HepG2 (cell line): ENCODE measurements around the gene INO80B. TPM values are rescaled to one million over a fixed set of nuclear protein-coding genes. Genes with fewer than 3 reads are reported as not detected.
A peak's percentile ranks its signal among the peaks of the same experiment; 100 is the strongest.

Source experiments
- ARID4A ChIP-seq: sonication (generic); formaldehyde crosslinking; IDR thresholded peaks from 2 replicates; pipeline ENCODE4 v1.5.0; 2020; ENCODE audit warnings: mild to moderate bottlenecking, missing genetic modification reagents, borderline replicate concordance
- ARNT ChIP-seq: fragments of 450-650 bp; IDR thresholded peaks from 2 replicates; pipeline ENCODE4 v1.6.1; 2017
- CBX2 ChIP-seq, 2 experiments: fragments of 200-600 bp in 1 of 2; sonication (generic); formaldehyde crosslinking in 1 of 2; IDR thresholded peaks; 2 replicates each; pipeline versions ENCODE4 v1.7.0 to v1.8.1; 2018 to 2022; ENCODE audit warnings: low read depth in 2 of 2, low read length in 1 of 2, mild to moderate bottlenecking in 1 of 2, missing genetic modification reagents in 1 of 2
- CBX5 ChIP-seq: sonication (generic); formaldehyde crosslinking; IDR thresholded peaks from 2 replicates; pipeline ENCODE4 v1.4.0; 2020; ENCODE audit warnings: missing genetic modification reagents, borderline replicate concordance
- CEBPB ChIP-seq: IDR thresholded peaks from 2 replicates; pipeline ENCODE4 v1.6.1; 2011; ENCODE audit warnings: low read depth, low read length, improper control_type of control experiment, borderline replicate concordance
- ISX ChIP-seq: sonication (generic); formaldehyde crosslinking; conservative IDR thresholded peaks from 2 replicates; pipeline ENCODE4 v1.5.0; 2020; ENCODE audit warnings: missing genetic modification reagents
- KLF12 ChIP-seq: sonication (generic); formaldehyde crosslinking; IDR thresholded peaks from 2 replicates; pipeline ENCODE4 v1.4.0; 2020; ENCODE audit warnings: missing genetic modification reagents, borderline replicate concordance
- MIER3 ChIP-seq: IDR thresholded peaks from 2 replicates; pipeline ENCODE4 v1.6.1; 2016; ENCODE audit warnings: missing compliant biosample characterization, borderline replicate concordance
- NCOR1 ChIP-seq: fragments of 200-600 bp; sonication (generic); IDR thresholded peaks from 2 replicates; pipeline ENCODE4 v1.7.0; 2017; ENCODE audit warnings: antibody characterized with exemption, low read length, borderline replicate concordance
- PTBP1 ChIP-seq: fragments of 200-400 bp; formaldehyde crosslinking; IDR thresholded peaks from 2 replicates; pipeline ENCODE4 v1.6.1; 2018; ENCODE audit warnings: low read length, low read depth; ENCODE audit not compliant: poor library complexity, severe bottlenecking
- REL ChIP-seq: sonication (generic); formaldehyde crosslinking; conservative IDR thresholded peaks from 2 replicates; pipeline ENCODE4 v1.8.0; 2022; ENCODE audit warnings: mild to moderate bottlenecking, missing genetic modification reagents, moderate library complexity
- SKI ChIP-seq: fragments of 450-650 bp; IDR thresholded peaks from one replicate; pipeline ENCODE4 v1.6.1; 2018; ENCODE audit warnings: mild to moderate bottlenecking; ENCODE audit not compliant: partially characterized antibody
- SRSF9 ChIP-seq: fragments of 200-400 bp; formaldehyde crosslinking; IDR thresholded peaks from 2 replicates; pipeline ENCODE4 v1.6.1; 2018; ENCODE audit warnings: borderline replicate concordance, mild to moderate bottlenecking, low read depth, low read length; ENCODE audit not compliant: insufficient read depth, poor library complexity, severe bottlenecking
- TBX3 ChIP-seq: fragments of 450-650 bp; IDR thresholded peaks from 2 replicates; pipeline ENCODE4 v1.6.1; 2017; ENCODE audit warnings: antibody characterized with exemption, mild to moderate bottlenecking, inconsistent platforms, borderline replicate concordance
- TFDP2 ChIP-seq: sonication (generic); formaldehyde crosslinking; IDR thresholded peaks from 2 replicates; pipeline ENCODE4 v1.4.0; 2020; ENCODE audit warnings: missing genetic modification reagents
- ZBTB33 ChIP-seq: sonication (generic); formaldehyde crosslinking; IDR thresholded peaks from 2 replicates; pipeline ENCODE4 v1.4.0; 2020; ENCODE audit warnings: missing genetic modification reagents
- ZC3H13 ChIP-seq: sonication (generic); formaldehyde crosslinking; IDR thresholded peaks from 2 replicates; pipeline ENCODE4 v1.8.1; 2023; ENCODE audit warnings: mild to moderate bottlenecking, missing genetic modification reagents, moderate library complexity
- ZNF614 ChIP-seq: IDR thresholded peaks from 2 replicates; pipeline ENCODE4 v1.6.1; 2018; ENCODE audit warnings: missing biosample characterization, missing genetic modification reagents, inconsistent platforms, borderline replicate concordance
- polyA plus RNA-seq, 8 experiments: library from polyadenylated mRNA; depleted of rRNA in 3 of 8; stranded (reverse) in 7 of 8; unstranded in 1 of 8; fragments of >200 nt; fragmentation: Illumina TruSeq in 4 of 8; extraction: Trizol in 4 of 8; gene quantifications; 2 replicates each; pipeline versions ENCODE4 v1.2.1 to v1.2.3, GENCODE V29; 2011 to 2016; ENCODE audit warnings: low read depth in 4 of 8, missing spikeins in 1 of 8, mixed read lengths in 1 of 8; ENCODE audit not compliant: insufficient read depth in 1 of 8
- total RNA-seq, 5 experiments: library from RNA; depleted of rRNA; stranded (reverse); fragments of >200 nt; fragmentation: Illumina TruSeq; extraction: Trizol; gene quantifications; 2 replicates each; pipeline ENCODE4 v1.2.3, GENCODE V29; 2016; ENCODE audit warnings: low read depth in 1 of 5

Gene INO80B
- total and polyA plus RNA-seq, 2 of the 13 experiments (the other 11 are each of a cell fraction or from before 2014, with no cell fraction given), result 6.2 to 14.5 TPM

- peak; percentile 83; the same call in 1 of the 2 replicates for TF ChIP-seq ARID4A (CRISPR knock-in tag)
- peak; percentile 45; the same call in 1 of the 2 replicates for TF ChIP-seq REL (CRISPR knock-in tag)
- no peak for TF ChIP-seq ARNT
- peak; percentile 64; the same call in 1 of the 2 replicates for TF ChIP-seq TBX3
- no peak for TF ChIP-seq PTBP1
- TF ChIP-seq CBX2 (IDR thresholded peaks at IDR 0.05; ENCODE audit: low read depth, low read length), result no peak
- TF ChIP-seq CBX2 (CRISPR knock-in tag; IDR thresholded peaks at IDR 0.05; ENCODE audit: low read depth), result peak; percentile 94
- no peak for TF ChIP-seq SRSF9
- TF ChIP-seq ZC3H13 (CRISPR knock-in tag), result peak; percentile 70; the same call in 1 of the 2 replicates
- TF ChIP-seq SKI, result peak; percentile 69
- peak; percentile 55; the same call in 1 of the 2 replicates for TF ChIP-seq CBX5
- TF ChIP-seq NCOR1, result peak; percentile 98
- TF ChIP-seq ZBTB33 (CRISPR knock-in tag), result peak; percentile 6
- 0 out of 2 replicates have a peak, but pooled peaks have one; percentile 34 for TF ChIP-seq CEBPB
- 0 out of 2 replicates have a peak, but pooled peaks have one; percentile 36 for TF ChIP-seq MIER3
- TF ChIP-seq TFDP2 (CRISPR knock-in tag), result peak; percentile 47
- TF ChIP-seq KLF12, result 0 out of 2 replicates have a peak, but pooled peaks have one; percentile 57
- no peak for TF ChIP-seq ISX (CRISPR knock-in tag)
- TF ChIP-seq ZNF614 (CRISPR knock-in tag), result peak; percentile 79; the same call in 1 of the 2 replicates
These were observed 25.1 kb upstream of the INO80B start (continued) for GRCh38 chr2:74429487-74430451.
